IMR-90 (cell line): ENCODE measurements around the gene MYOC. TPM values are rescaled to one million over a fixed set of nuclear protein-coding genes. Genes with fewer than 3 reads are reported as not detected.

Experiments
- ATAC-seq: fragments of 200-7000 bp; cut with Tn5 transposase; 2 replicates; pipeline ENCODE4 v1.9.1; 2020; ENCODE audit warnings: low read depth, mild to moderate bottlenecking, moderate library complexity
- BruUV-seq: library from RNA; stranded (reverse); fragments of 400-500 nt; replicated peaks from 2 replicates; lab custom pipeline; 2021; lab: Mats Ljungman, UMichigan
- CTCF ChIA-PET: fragments of 300-600 bp; formaldehyde crosslinking; extraction: SDS; loops from one replicate; lab custom pipeline; 2021; ENCODE audit warnings: antibody characterized with exemption; lab: Yijun Ruan, JAX
- POLR2A ChIA-PET: fragments of 300-600 bp; sonication (Branson Sonifier 250); formaldehyde crosslinking; loops from one replicate; lab custom pipeline; 2022; ENCODE audit warnings: antibody characterized with exemption; ENCODE audit not compliant: unreplicated experiment; lab: Charles Lee
- DNase-seq: peaks from one replicate; pipeline ENCODE4 v3.0.0; 2013
- H2AFZ ChIP-seq: replicated peaks from 2 replicates; pipeline ENCODE3; 2013; ENCODE audit warnings: low read length, mild to moderate bottlenecking; ENCODE audit not compliant: poor library complexity
- H2AK5ac ChIP-seq: 2 replicates; pipeline ENCODE4 v1.6.1; 2013; ENCODE audit warnings: low read depth, low read length, inconsistent platforms
- H2AK9ac ChIP-seq: replicated peaks from 2 replicates; pipeline ENCODE3; 2013; ENCODE audit warnings: mild to moderate bottlenecking, low read depth, low read length, moderate library complexity; ENCODE audit not compliant: poor library complexity
- H2BK120ac ChIP-seq: 2 replicates; pipeline ENCODE4 v1.6.1; 2013; ENCODE audit warnings: low read depth, low read length, inconsistent platforms
- H2BK15ac ChIP-seq: 3 replicates; pipeline ENCODE4 v1.6.1; 2013; ENCODE audit warnings: low read depth, low read length, inconsistent platforms
- H2BK20ac ChIP-seq: 2 replicates; pipeline ENCODE4 v1.6.1; 2013; ENCODE audit warnings: low read depth, mild to moderate bottlenecking, inconsistent platforms, low read length, moderate library complexity
- H2BK5ac ChIP-seq: 2 replicates; pipeline ENCODE4 v1.6.1; 2013; ENCODE audit warnings: mild to moderate bottlenecking, low read depth, low read length, inconsistent platforms; ENCODE audit not compliant: poor library complexity, severe bottlenecking
- H3K14ac ChIP-seq: replicated peaks from 2 replicates; pipeline ENCODE4 v1.6.1; 2013; ENCODE audit warnings: low read depth, low read length, inconsistent platforms
- H3K18ac ChIP-seq: 2 replicates; pipeline ENCODE4 v1.6.1; 2013; ENCODE audit warnings: low read depth, low read length, control low read depth
- H3K23ac ChIP-seq: 2 replicates; pipeline ENCODE4 v1.6.1; 2013; ENCODE audit warnings: low read depth, low read length, inconsistent platforms
- H3K27ac ChIP-seq: 2 replicates; pipeline ENCODE4 v1.5.1; 2013; ENCODE audit warnings: mild to moderate bottlenecking, control low read depth, low read length; ENCODE audit not compliant: insufficient read depth
- H3K27me3 ChIP-seq: 2 replicates; pipeline ENCODE4 v1.6.1; 2013; ENCODE audit warnings: low read length; ENCODE audit not compliant: control insufficient read depth, insufficient read depth
- H3K36me3 ChIP-seq: 2 replicates; pipeline ENCODE4 v1.6.1; 2013; ENCODE audit warnings: low read length, mixed read lengths; ENCODE audit not compliant: control insufficient read depth, insufficient read depth
- H3K4ac ChIP-seq: 2 replicates; pipeline ENCODE4 v1.6.1; 2013; ENCODE audit warnings: low read depth, low read length, inconsistent platforms
- H3K4me1 ChIP-seq: 2 replicates; pipeline ENCODE4 v1.6.1; 2013; ENCODE audit warnings: low read length, mixed read lengths; ENCODE audit not compliant: control insufficient read depth, insufficient read depth
- H3K4me2 ChIP-seq: 2 replicates; pipeline ENCODE4 v1.6.1; 2013; ENCODE audit warnings: low read depth, mild to moderate bottlenecking, control low read depth, low read length, moderate library complexity
- H3K4me3 ChIP-seq: 2 replicates; pipeline ENCODE4 v1.5.1; 2013; ENCODE audit warnings: low read depth, mild to moderate bottlenecking, control low read depth, low read length, moderate library complexity; ENCODE audit not compliant: insufficient read depth
- H3K56ac ChIP-seq: 2 replicates; pipeline ENCODE4 v1.6.1; 2013; ENCODE audit warnings: low read length, inconsistent platforms; ENCODE audit not compliant: insufficient read depth; ENCODE audit errors: extremely low read depth
- H3K79me1 ChIP-seq, 2 experiments: 2 replicates each; pipeline ENCODE4 v1.6.1; 2013; ENCODE audit warnings: low read length in 2 of 2, inconsistent platforms in 1 of 2, low read depth in 1 of 2
- H3K9ac ChIP-seq: 2 replicates; pipeline ENCODE4 v1.6.1; 2013; ENCODE audit warnings: low read depth, low read length, control low read depth
- H3K9me1 ChIP-seq: 2 replicates; pipeline ENCODE4 v1.6.1; 2013; ENCODE audit warnings: low read length, inconsistent platforms; ENCODE audit not compliant: insufficient read depth
- H3K9me3 ChIP-seq: 2 replicates; pipeline ENCODE4 v1.6.1; 2013; ENCODE audit warnings: low read length; ENCODE audit not compliant: control insufficient read depth, insufficient read depth
- H4K20me1 ChIP-seq: 2 replicates; pipeline ENCODE4 v1.6.1; 2013; ENCODE audit warnings: low read length, inconsistent platforms; ENCODE audit not compliant: insufficient read depth
- H4K5ac ChIP-seq: 2 replicates; pipeline ENCODE4 v1.6.1; 2013; ENCODE audit warnings: mild to moderate bottlenecking, low read depth, low read length, control low read depth
- H4K8ac ChIP-seq, 2 experiments: 2 replicates each; pipeline ENCODE4 v1.6.1; 2013; ENCODE audit warnings: low read depth in 2 of 2, low read length in 2 of 2, control low read depth in 1 of 2, inconsistent platforms in 1 of 2
- H4K91ac ChIP-seq: 2 replicates; pipeline ENCODE4 v1.6.1; 2013; ENCODE audit warnings: low read depth, low read length, inconsistent platforms; ENCODE audit not compliant: insufficient read depth
- BHLHE40 ChIP-seq: fragments of 150-350 bp; IDR thresholded peaks from 2 replicates; pipeline ENCODE4 v1.6.1; 2016; ENCODE audit warnings: mild to moderate bottlenecking, low read depth, low read length
- ELK1 ChIP-seq: fragments of 150-350 bp; IDR thresholded peaks from 2 replicates; pipeline ENCODE4 v1.6.1; 2016; ENCODE audit warnings: low read depth, mild to moderate bottlenecking, low read length, moderate library complexity, borderline replicate concordance
- MAFK ChIP-seq: IDR thresholded peaks from 2 replicates; pipeline ENCODE4 v1.6.1; 2012; ENCODE audit warnings: low read depth, low read length, improper control_type of control experiment
- MAZ ChIP-seq: IDR thresholded peaks from 2 replicates; pipeline ENCODE4 v1.6.1; 2012; ENCODE audit warnings: low read depth, mild to moderate bottlenecking, low read length, improper control_type of control experiment, moderate library complexity, borderline replicate concordance
- MXI1 ChIP-seq: IDR thresholded peaks from 2 replicates; pipeline ENCODE4 v1.6.1; 2012; ENCODE audit warnings: low read depth, mild to moderate bottlenecking, low read length, moderate library complexity, borderline replicate concordance
- POLR2A ChIP-seq: IDR thresholded peaks from 2 replicates; pipeline ENCODE4 v1.6.1; 2012; ENCODE audit warnings: mild to moderate bottlenecking, low read depth, low read length
- RCOR1 ChIP-seq: IDR thresholded peaks from 2 replicates; pipeline ENCODE4 v1.6.1; 2012; ENCODE audit warnings: mild to moderate bottlenecking, low read length, improper control_type of control experiment; ENCODE audit not compliant: insufficient replicate concordance
- WGBS, 2 experiments: methylation state at CpG; one replicate each; pipeline versions ENCODE4 v1.1.5 to v1.1.7; 2013; ENCODE audit warnings: missing lambda C conversion rate in 2 of 2; ENCODE audit not compliant: insufficient read length in 1 of 2; ENCODE audit errors: extremely low coverage in 2 of 2; 5-methylcytosine and 5-hydroxymethylcytosine counted together
- dilution Hi-C: fragments of 300-500 bp; cut with HindIII; formaldehyde crosslinking; loops from one replicate; pipeline ENCODE4 v1.14.3; 2018; ENCODE audit warnings: low sequenced_read_pairs; ENCODE audit not compliant: unreplicated experiment
- in situ Hi-C: fragments of 300-500 bp; cut with MboI; formaldehyde crosslinking; loops from 3 replicates; pipeline ENCODE4 v1.14.3; 2019; ENCODE audit warnings: low sequenced_read_pairs, inconsistent platforms, mixed read lengths
- intact Hi-C: fragments of 100-400 bp; cut with micrococcal nuclease; formaldehyde crosslinking; loops from 2 replicates; pipeline ENCODE4 v1.10.0; 2022
- polyA plus RNA-seq, 3 experiments: library from polyadenylated mRNA; depleted of rRNA; stranded (reverse); fragments of >200 nt; gene quantifications; 2 replicates each; pipeline ENCODE4 v1.2.3, GENCODE V29; 2012; ENCODE audit warnings: low replicate concordance in 1 of 3
- total RNA-seq: library from RNA; depleted of rRNA; stranded (reverse); fragments of >200 nt; gene quantifications from 2 replicates; pipeline ENCODE4 v1.2.3, GENCODE V29; 2012
- TF ChIP-seq, protein P1 (sequence below): conservative IDR thresholded peaks from 2 replicates; pipeline ENCODE4 v1.5.1; 2012; ENCODE audit warnings: mild to moderate bottlenecking, low read depth, low read length, improper control_type of control experiment

Gene MYOC
- total and polyA plus RNA-seq, 2 of the 4 experiments (the other 2 are of a cell fraction): not detected

GRCh38 chr1:171642197-171642596 is 10.3 kb downstream of the MYOC start:
- H2BK15ac ChIP-seq: no peak overlapping the region
- no peak overlapping the region for H2AK5ac ChIP-seq
- H3K56ac ChIP-seq: no peak overlapping the region
- POLR2A ChIA-PET: no interaction called here
- no peak overlapping the region for H3K4me2 ChIP-seq
- no peak overlapping the region for H4K91ac ChIP-seq
- H3K4ac ChIP-seq: no peak overlapping the region
- H3K9me1 ChIP-seq: no peaks in the 10 kb centered on the region
- TF ChIP-seq BHLHE40 (no peak), MAFK (no peak), MXI1 (no peak), POLR2A (no peak), MAZ (no peak), RCOR1 (no peak), ELK1 (no peak)
- TF ChIP-seq, protein P1, sequence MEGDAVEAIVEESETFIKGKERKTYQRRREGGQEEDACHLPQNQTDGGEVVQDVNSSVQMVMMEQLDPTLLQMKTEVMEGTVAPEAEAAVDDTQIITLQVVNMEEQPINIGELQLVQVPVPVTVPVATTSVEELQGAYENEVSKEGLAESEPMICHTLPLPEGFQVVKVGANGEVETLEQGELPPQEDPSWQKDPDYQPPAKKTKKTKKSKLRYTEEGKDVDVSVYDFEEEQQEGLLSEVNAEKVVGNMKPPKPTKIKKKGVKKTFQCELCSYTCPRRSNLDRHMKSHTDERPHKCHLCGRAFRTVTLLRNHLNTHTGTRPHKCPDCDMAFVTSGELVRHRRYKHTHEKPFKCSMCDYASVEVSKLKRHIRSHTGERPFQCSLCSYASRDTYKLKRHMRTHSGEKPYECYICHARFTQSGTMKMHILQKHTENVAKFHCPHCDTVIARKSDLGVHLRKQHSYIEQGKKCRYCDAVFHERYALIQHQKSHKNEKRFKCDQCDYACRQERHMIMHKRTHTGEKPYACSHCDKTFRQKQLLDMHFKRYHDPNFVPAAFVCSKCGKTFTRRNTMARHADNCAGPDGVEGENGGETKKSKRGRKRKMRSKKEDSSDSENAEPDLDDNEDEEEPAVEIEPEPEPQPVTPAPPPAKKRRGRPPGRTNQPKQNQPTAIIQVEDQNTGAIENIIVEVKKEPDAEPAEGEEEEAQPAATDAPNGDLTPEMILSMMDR: no peak
- BruUV-seq: no TSS peak
- dilution Hi-C loops: no loop called here
- no peak overlapping the region for H3K27ac ChIP-seq
- H3K4me1 ChIP-seq: no peaks in the 10 kb centered on the region
- no peak overlapping the region for H2BK5ac ChIP-seq
- H3K18ac ChIP-seq: no peak overlapping the region
- intact Hi-C loops: no loop called here
- no peak overlapping the region for H2AFZ ChIP-seq
- H2BK20ac ChIP-seq: no peak overlapping the region
- H3K4me3 ChIP-seq: no peak overlapping the region
- CTCF ChIA-PET: interaction anchor here (0.7 to 1.0 kb wide), 3 partner anchors 10 to 343 kb away, joined by 3 to 7 read pairs (median 3); no protein-coding TSS in a partner anchor
- in situ Hi-C loops: loop anchor here (10.0 kb wide), 1 partner anchor 343 kb away; no protein-coding TSS in a partner anchor
- H4K20me1 ChIP-seq: no peaks in the 10 kb centered on the region
- H3K9ac ChIP-seq: no peak overlapping the region
- DNase-seq (no peak), ATAC-seq (no peak)
- H3K27me3 ChIP-seq: peaks cover 6% of the 10 kb centered on the region; the same call in 1 of the 2 replicates
- H3K79me1 ChIP-seq: no peaks in the 10 kb centered on the region
- H2BK120ac ChIP-seq: no peak overlapping the region
- no peak overlapping the region for H4K5ac ChIP-seq
- H2AK9ac ChIP-seq: no peak overlapping the region
- no peaks in the 10 kb centered on the region for H3K9me3 ChIP-seq
- no peak overlapping the region for H3K23ac ChIP-seq
- H3K14ac ChIP-seq: no peak overlapping the region
- WGBS, 2 experiments: no CpG with 5 or more reads among the region's 4 CpGs
- H3K36me3 ChIP-seq: no peaks in the 10 kb centered on the region
- no peak overlapping the region for H4K8ac ChIP-seq
